Activated T-cell treated with anti-CD3 and anti-CD28 coated beads, Interleukin-2, amount 50 U/mL, for 48 hours (primary cell): Measurements from ENCODE around the gene PLXDC1.
"Not testable (repeated sequence)": the region's sequence is repeated elsewhere in the genome, so short reads cannot be mapped to it uniquely, and the experiment has no call there.

ENCODE experiments used
- DNase-seq, 2 experiments: peaks; one replicate each; pipeline ENCODE4 v3.0.0-alpha.2; 2020

Gene PLXDC1

DNA sequence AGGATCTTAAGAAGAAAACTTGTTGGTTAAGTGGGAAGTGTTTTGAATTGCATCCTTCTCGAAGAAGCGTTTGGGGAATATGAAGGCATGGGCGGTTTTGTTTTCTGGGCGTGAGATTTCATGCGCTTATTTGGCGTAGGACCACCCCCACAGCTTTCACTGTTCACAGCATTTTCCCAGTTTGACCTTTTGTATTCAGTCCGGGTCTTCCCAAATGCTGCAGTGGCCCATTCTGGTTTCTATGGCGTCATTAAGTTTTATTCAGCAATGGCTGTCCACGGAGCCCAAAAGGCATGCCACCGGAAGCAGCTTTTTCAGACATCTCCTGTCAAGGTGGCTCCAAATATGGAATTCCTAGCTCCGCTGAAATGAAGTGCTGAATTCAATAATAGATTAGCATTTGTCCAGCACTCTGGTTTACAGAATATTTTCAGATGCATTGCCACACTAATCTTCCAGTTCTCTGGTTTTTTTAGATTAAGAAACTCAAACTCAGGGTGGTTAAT, 93.7 kb downstream of the PLXDC1 start:
- no peak for DNase-seq

DNA sequence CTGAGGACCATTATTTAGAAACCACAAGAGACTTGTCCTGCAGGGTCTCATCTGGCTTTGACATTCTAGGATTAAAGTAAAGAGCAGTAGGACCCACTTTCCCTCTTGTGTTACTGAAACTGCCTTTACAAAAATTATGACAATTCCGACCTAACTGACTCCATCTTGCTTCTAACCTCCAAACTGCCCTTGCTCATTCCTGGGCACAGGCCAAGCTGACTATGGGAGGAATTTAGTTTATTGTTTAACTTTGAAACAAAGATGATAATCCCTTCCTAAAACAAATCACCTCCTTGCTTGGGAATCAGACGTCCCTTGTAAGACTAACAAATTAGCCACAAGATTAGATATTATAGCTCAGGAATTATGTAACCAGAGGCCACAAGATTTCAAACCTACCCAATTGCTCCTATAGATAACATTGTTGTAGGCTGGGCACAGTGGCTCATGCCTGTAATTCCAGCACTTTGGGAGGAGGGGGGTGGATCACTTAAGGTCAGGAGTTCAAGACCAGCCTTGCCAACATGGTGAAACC, 97.3 kb downstream of the PLXDC1 start:
- no peak for DNase-seq

DNA sequence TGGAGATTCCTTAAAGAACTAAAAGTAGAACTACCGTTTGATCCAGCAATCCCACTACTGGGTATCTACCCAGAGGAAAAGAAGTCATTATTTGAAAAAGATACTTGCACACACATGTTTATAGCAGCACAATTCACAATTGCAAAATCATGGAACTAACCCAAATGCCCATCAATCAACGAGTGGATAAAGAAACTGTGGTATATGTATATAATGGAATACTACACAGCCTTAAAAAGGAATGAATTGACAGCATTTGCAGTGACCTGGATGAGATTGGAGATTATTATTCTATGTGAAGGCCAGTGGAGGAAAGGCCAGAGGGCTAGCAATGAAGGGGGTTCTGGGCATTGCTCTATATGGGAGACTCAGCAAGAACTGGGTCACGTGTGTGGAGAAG, 99.0 kb downstream of the PLXDC1 start:
- not testable (repeated sequence) for DNase-seq

DNA sequence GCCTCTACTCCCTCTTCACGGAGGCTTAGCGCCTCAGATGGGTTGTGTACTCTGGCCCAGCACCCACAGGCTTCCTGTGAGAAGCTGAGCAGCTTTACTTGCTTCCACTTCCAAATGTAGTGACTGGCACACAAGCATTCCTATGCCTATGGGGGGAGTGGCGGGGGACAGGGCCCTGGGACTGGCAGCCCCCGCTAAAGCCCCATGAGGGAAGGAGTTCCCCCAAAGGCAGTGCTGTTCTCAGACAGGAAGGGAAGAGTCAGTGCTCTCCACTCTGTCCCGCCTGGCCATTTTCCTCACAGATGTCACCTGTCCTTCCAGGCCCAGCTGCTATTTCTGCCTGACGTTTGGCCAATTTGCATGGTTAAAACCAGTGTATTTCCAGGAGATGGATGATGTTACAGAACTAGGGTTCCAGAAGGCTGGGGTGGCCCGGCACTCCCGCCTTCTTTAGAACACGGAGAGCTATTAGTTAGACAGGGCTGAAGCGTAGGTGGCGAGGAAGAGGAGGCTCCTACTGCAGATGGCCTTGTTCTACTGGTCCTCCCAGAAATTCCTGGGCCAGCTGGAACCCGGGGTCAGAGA, 100.3 kb downstream of the PLXDC1 start:
- no peak for DNase-seq

DNA sequence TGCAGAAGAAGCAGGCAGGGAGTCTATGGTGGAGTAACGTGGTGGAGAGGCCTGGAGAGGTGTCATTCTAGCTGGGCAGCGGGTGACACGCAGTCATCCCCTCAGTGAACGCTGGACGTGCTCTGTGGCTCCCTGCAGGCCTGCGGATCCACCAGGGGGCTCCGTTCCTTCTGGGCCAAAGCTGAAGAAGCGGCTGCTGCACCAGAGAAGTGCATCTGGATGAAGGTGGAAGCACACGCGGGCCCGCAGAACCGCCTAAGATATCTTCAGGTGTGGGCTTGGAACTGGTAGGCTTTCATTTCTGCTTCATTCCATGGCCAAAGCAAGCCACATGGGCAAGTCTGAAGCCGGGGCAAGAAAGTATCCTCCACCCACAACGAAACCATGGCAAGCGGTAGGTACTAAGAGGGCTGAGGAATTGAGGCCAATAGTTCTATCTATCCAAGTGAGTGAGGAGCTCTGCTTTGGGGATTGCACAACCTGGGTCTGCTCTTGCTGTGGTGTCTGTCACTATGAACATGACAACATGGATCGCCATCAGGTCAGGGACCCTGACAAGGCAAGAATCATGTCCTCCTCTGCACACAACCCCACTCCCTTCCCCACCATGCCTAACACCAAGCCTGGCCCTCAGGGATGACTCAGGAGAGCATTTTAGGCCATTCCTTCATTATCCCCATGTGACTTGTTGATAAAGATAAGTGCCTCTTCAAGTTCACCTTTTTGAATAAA, 105.3 kb downstream of the PLXDC1 start:
- DNase-seq: no peak

DNA sequence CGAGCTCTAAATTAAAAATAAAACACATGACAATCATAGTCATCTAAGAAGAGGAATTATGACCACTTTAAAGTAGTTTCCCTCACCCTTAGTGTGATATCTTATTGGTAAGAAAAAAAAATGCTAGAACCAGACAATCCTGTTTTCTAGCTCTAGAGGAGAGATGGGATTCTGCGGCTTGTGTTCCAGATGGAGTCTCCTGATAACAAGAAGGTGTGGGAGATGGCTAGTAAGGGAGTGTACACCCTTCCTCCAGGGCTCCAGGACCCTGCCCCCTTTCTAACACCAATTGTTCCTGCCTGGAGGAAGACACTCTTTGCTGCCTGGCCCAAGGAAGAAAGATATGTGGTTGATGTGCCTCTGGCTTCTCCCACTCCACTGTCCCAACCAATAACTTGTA, 115.4 kb downstream of the PLXDC1 start:
- DNase-seq: no peak

DNA sequence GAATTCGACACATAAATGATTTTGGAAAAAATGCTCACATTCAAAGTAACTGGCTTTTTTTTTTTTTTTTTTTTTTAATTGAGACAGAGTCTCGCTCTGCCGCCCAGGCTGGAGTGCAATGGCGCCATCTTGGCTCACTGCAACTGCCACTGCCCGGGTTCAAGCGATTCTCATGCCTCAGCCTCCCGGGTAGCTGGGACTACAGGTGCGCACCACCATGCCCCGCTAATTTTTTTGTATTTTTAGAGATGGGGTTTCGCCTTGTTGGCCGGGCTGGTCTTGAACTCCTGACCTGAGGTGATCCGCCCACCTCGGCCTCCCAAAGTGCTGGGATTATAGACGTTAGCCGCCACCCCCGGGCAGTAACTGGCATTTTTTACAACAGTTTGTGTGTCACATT, 115.9 kb downstream of the PLXDC1 start:
- not testable (repeated sequence) for DNase-seq

DNA sequence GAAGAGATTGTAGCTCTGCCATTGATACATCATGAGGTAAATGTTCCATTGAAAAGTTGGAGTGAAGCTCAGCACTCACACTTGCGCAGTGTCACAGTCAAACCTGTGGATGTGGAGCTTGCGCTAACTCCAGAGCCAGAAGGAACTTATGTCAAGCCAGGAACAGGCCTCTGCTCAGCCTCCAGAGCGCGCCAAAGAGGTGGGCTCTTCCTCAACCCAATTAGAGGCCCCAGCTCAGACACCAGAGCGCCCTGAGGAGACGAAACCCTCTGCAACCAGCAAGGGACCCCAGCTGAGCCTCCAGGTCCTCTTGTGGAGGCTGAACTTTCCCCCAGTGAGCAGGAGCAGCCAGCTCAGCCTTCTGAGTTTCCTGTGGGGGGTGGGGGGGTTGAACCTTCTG, 122.7 kb downstream of the PLXDC1 start:
- DNase-seq: no peak

DNA sequence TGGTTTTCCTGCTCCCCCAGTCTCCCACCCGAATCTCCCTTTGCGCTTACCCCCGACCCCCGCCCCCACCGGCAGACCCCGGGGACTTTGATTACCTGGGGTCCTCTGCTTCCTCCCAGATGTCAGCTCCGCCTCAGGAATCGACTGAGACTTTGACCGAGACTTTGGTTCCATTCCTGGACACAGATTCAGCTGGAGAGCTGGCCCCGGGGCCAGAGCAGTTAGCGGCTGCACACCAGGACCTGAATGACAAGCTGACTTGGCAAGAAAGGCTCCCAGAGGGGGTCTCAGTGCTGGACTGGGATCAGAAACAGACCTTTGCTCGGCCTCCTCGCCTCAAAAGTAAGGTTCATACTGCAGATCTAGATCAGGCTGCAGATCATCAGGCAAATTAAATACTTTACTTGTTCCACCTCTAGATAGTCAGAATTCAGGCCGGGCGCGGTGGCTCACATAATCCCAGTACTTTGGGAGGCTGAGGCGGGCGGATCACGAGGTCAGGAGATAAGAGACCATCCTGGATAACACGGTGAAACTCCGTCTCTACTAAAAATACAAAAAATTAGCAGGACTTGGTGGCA, 123.9 kb downstream of the PLXDC1 start:
- no peak for DNase-seq

DNA sequence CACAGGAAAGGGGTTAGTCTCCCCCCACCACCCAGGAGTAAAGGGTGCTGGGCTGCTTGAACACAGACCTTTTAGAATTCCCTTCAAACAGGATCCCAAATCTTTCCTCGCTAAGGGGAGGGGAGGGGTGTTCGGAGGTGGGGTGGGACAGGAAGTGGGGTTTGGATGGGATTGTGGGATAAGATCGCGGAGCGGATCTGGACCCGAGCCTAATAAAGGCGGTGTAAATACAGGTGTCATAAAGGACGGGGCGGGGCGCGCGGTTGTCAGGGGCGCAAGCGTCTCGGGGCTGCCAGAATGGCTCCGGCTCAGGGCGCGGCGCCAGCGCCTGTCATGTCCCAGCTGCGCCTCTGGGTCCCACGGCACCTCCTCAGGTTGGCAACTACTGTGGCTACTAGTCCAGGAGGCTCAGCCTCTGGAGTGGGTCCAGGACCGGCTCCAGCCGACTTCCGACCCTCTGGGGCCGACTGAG, 124.4 kb downstream of the PLXDC1 start:
- no peak for DNase-seq

DNA sequence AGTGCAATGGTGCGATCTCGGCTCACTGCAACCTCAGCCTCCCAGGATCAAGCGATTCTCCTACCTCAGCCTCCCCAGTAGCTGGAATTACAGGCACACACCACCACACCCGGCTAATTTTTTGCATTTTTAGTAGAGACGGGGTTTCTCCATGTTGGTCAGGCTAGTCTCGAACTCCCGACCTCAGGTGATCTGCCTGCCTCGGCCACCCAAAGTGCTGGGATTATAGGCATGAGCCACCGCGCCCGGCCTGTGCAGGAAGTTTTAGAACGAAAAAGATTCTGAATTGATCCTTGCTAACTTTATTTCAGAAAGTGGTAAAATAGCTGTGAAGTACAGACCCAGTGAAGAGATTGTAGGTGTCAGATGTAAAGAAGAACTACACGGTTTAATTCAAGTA, 125.1 kb downstream of the PLXDC1 start:
- not testable (repeated sequence) for DNase-seq

DNA sequence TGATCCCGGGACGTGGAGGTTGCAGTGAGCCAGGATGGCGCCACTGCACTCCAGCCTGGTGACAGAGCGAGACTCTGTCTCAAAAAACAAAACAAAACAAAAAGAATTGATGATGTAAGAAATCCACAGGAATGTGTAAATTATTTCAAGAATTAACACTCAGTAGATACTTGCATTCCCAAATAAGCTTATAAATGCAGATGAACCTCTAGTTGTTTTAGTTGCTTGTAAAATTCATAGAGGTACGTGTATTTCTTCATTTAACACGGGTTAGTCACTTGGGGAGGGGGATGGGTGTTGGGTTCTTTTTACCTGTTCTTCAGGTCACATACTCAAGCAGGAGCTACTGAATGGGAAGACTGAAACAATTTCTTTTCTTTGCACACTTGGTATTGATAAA, 128.5 kb downstream of the PLXDC1 start:
- DNase-seq: no peak

DNA sequence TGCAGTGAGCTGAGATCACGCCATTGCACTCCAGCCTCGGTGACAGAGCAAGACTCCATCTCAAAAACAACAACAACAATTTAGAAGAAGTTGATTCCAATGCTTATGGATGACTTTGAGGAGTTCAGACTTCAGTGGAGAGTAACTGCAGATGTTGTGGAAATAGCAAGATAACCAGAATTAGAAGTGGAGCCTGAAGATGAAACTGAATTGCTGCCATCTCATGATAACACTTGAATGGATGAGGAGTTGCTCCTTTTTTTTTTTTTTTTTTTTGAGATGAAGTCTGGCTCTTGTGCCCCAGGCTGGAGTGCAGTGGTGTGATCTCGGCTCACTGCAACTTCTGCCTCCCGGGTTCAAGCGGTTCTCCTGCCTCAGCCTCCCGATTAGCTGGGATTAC, 131.4 kb downstream of the PLXDC1 start:
- DNase-seq: not testable (repeated sequence)

DNA sequence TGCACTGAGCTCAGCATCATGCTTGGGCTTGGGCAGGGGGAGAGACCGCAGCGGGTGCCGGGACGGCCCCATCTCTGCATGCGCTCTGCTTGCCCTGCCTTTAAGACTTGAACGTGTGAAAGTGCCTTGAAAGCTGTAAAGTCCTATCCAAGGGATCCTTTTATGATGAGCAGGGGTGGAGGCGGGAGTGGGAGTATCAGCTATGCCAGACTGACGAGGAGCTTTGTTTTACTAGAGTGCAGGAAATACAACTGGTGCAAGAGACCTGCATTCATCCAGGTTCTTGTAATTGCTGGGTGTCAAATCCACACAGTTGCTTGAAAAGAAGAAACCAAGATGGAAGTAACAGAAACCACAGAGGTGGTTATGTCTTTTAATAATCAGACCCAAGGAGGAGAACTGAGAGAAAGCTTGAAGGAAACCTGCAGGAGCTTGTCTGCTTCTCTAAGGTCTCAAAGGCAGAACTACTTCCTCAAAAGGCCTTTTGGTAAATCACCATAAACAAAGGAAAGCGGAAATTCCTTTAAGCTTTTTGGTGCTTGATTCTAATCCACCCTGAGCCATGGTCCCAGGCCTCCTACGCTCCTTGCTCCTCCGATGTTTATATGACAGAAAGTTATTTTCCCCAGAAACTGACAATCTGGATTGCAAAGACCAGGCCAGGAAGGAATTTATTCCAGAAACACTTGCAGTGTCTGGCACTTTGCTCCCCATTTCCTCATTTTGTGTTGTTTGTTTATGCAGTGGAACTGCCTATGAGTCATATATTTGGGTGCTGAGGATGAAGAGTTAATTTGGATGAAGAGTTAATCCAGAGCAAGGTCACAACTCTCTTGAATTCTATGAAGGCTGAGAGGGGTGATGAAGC, 132.9 kb downstream of the PLXDC1 start:
- DNase-seq: peak; percentile 32 to 48

DNA sequence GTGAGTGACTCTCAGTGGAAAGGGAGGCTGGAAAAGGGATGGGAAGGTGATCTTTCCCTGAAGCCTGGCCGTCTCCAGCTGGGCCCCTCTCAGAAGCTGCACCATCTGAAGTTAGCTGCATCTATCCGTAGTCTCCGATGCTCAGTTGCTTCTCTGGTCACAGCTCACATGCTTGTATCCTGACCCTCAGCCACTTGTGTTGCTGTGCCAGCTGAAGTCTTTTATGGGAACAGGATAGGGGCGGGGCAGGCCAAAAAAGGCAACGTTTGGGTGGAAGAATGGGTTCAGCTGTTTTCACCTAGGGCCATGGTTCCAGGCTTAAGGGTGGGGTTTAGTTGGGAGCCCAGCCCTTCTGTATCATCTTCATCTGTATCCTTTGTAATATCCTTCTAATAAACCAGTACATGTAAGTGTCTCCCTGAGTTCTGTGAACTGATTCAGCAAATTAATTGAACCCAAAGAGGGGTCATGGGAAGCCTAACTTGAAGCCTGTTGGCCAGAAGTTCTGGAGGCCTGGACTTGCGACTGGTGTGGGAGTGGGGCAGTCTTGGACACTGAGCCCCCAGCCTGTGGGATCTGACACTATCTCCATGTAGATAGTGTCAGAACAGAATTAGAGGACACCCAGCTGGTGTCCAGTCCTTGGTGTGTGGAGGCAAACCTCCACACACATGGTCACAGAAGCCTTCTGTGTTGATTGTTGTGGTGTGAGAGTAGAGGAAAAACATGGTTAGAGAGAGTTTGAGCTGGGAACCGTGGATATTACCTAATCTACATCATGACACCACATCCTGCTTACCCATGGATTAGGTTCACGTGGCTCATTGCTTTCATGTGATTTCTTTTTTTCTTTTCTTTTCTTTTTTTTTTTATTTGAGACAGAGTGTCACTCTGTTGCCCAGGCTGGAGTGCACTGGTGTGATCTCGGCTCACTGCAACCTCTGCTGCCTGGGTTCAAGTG, 135.0 kb downstream of the PLXDC1 start:
- no peak for DNase-seq

DNA sequence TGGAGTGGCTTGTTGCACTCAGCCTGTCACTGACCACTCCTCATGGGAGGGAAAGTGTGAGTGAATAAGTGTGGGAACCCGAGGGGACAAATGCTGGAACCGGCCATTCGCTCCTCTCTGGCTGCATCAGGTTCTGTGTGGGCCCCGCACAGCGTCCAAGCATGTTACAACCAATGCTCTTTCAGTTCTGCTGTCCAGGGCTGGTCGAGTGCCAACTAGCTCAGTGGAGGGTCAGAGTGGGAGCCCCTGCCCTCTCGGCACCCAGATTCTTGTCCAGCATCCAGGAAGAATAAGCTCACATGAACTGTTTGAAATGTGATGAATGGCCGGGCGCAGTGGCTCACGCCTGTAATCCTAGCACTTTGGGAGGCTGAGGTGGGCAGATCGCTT, 135.9 kb downstream of the PLXDC1 start:
- DNase-seq: no peak

DNA sequence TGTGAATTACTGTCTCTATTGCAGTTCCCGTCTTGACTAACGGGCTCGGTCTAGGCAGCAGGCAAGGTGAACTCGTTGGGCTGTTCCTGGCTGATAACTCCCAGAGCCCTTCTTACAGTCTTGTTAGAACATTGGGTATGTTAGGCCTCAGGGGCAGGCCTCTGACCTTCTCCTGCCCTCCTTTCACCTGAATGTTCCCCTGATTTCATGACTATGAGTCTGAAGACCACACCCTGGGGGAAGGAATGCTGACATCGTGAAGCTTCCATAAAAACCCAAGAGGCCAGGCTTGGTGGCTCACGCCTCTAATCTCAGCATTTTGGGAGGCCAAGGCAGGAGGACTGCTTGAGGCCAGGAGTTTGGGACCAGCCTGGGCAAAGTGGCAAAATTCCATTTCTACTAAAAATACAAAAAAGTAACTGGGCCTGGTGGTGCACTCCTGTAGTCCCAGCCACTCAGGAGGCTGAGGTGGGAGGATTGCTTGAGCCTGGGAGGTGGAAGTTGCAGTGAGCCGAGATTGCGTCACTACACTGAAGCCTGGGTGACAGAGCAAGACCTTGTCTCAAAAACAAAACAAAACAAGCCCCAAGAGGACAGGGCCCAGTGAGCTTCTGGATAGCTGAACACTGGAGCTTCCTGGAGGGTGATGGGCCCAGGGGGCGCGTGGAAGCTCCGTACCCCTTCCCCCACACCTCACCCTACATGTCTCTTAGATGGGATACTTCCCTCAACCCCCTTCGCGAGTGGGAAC, 136.5 kb downstream of the PLXDC1 start:
- DNase-seq: no peak

DNA sequence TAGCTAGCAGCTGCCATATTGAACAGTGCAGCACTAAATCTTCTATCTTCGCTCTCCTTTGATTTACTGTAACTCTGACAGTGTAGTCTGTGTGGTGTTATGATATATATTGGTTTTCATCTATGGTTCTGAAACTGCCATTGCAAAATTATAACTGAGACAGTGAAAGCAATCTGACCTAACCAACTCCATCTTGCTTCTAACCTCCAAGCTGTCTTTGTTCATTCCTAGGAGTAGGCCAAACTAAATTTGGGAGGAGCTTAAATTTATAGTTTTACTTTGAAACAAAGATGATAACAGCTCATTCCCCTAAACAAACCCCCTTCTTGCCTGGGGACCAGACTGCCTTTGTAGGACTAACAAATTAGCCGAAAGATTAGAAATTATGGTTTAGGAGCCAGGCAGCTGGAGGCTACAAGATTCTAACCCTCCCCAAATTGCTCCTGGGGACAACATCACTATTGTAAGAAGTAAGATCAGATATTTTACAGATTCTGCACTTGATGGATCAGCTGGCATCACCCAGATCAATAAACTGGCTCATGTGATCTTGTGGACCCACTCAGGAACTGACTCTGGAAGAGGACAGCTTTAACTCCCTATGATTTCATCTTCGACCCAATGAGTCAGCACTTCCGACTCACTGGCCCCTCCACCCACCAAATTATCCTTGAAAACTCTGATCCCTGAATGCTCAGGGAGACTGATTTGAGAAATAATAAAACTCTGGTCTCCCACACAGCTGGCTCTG, 137.2 kb downstream of the PLXDC1 start:
- no peak for DNase-seq
